Ovary (tissue), 9 donors: Measurements from ENCODE around the gene WDR49. TPM values are rescaled to one million over a fixed set of nuclear protein-coding genes. Genes with fewer than 3 reads are reported as not detected.

Experiments
- DNase-seq, 5 donors: peaks; one replicate each; pipeline ENCODE4 v3.0.0-alpha.2; 2019 to 2020
- H3K27ac ChIP-seq, 2 donors: fragments of 200-600 bp; one replicate each; pipeline versions ENCODE4 v1.5.1 to v1.8.0; 2019 to 2022
- H3K27me3 ChIP-seq: fragments of 200-600 bp; one replicate; pipeline ENCODE4 v1.8.0; 2022
- H3K36me3 ChIP-seq: fragments of 200-600 bp; sonication (generic); one replicate; pipeline ENCODE4 v1.5.1; 2019
- H3K4me1 ChIP-seq: one replicate; pipeline ENCODE4 v1.8.1; 2013; ENCODE audit warnings: mild to moderate bottlenecking, moderate library complexity; ENCODE audit not compliant: insufficient read depth
- H3K4me3 ChIP-seq: fragments of 200-600 bp; sonication (generic); one replicate; pipeline ENCODE4 v1.5.1; 2017
- H3K9me3 ChIP-seq, 2 donors: fragments of 200-600 bp in 1 of 2; sonication (generic) in 1 of 2; one replicate each; pipeline versions ENCODE4 v1.5.1 to v1.8.1; 2013 to 2019; ENCODE audit warnings: mild to moderate bottlenecking in 1 of 2, moderate library complexity in 1 of 2
- EP300 ChIP-seq: sonication (generic); formaldehyde crosslinking; IDR thresholded peaks from one replicate; pipeline ENCODE4 v1.6.1; 2017; ENCODE audit warnings: antibody characterized with exemption
- POLR2A ChIP-seq: fragments of 450-650 bp; IDR thresholded peaks from one replicate; pipeline ENCODE4 v1.6.1; 2017; ENCODE audit warnings: antibody characterized with exemption, mild to moderate bottlenecking, moderate library complexity
- WGBS, 3 donors: extraction: QIAGEN DNeasy Blood & Tissue Kit in 1 of 3; methylation state at CpG; one replicate each; pipeline versions ENCODE4 v1.1.5 to v1.1.7; 2013 to 2017; 5-methylcytosine and 5-hydroxymethylcytosine counted together
- intact Hi-C, 4 donors: fragments of 100-400 bp; cut with DNase I; formaldehyde crosslinking; loops; one replicate each; pipeline versions ENCODE4 v1.11.0 to v1.15.1; 2022 to 2023
- polyA plus RNA-seq, 2 donors: library from polyadenylated mRNA; stranded (reverse); fragments of 200-250 nt in 1 of 2; fragments of 350-450 nt in 1 of 2; fragmentation: Illumina TruSeq in 1 of 2; extraction: RNeasy Lipid Tissue Mini Kit (QIAGEN cat#74804) in 1 of 2; gene quantifications; one replicate each; pipeline ENCODE4 v1.2.3, GENCODE V29; 2013 to 2014
- total RNA-seq, 7 donors: library from RNA; depleted of rRNA in 2 of 7; stranded (reverse); fragments of >200 nt in 2 of 7; fragmentation: NEBNext Ultra II Directional in 3 of 7; extraction: Animal tissue kit (Norgen Biotek cat#: 25700) in 3 of 7; gene quantifications; one replicate each; pipeline versions ENCODE4 v1.1.0 to v1.2.4, GENCODE V29; 2016 to 2023
- TF ChIP-seq, protein P1 (sequence below), 3 donors: fragments of 450-650 bp in 2 of 3; fragments of 200-600 bp in 1 of 3; IDR thresholded peaks; one replicate each; pipeline versions ENCODE4 v1.5.1 to v1.8.0; 2016 to 2022; ENCODE audit warnings: antibody characterized with exemption in 3 of 3, mild to moderate bottlenecking in 1 of 3
- donor health status: DM: no; HTN: no; CAD: no; lungs with moderate emphysema.
- donor health status: DM: no; HTN: no; CAD: no.
- donor health status: Bipolar disorder and iron deficiency.
- donor health status: DM: yes; HTN: yes; CAD: no.
- donor health status: DM: no; HTN: no; CAD: no.
- donor health status: DM: yes; HTN: yes; CAD: no.

The WDR49 gene
- total and polyA plus RNA-seq, 9 donors, result 0.12 to 20.6 (median 1.0) TPM

GRCh38 chr3:167673221-167673620, 19.5 kb upstream of the WDR49 start:
- Histone ChIP-seq H3K9me3 (peaks cover 0 to 4% of the 10 kb centered on the region in 2 donors), H3K27ac (no peak overlapping the region), H3K4me3 (no peak overlapping the region), H3K36me3 (no peaks in the 10 kb centered on the region), H3K4me1 (no peaks in the 10 kb centered on the region), H3K27me3 (no peaks in the 10 kb centered on the region)
- TF ChIP-seq, protein P1, sequence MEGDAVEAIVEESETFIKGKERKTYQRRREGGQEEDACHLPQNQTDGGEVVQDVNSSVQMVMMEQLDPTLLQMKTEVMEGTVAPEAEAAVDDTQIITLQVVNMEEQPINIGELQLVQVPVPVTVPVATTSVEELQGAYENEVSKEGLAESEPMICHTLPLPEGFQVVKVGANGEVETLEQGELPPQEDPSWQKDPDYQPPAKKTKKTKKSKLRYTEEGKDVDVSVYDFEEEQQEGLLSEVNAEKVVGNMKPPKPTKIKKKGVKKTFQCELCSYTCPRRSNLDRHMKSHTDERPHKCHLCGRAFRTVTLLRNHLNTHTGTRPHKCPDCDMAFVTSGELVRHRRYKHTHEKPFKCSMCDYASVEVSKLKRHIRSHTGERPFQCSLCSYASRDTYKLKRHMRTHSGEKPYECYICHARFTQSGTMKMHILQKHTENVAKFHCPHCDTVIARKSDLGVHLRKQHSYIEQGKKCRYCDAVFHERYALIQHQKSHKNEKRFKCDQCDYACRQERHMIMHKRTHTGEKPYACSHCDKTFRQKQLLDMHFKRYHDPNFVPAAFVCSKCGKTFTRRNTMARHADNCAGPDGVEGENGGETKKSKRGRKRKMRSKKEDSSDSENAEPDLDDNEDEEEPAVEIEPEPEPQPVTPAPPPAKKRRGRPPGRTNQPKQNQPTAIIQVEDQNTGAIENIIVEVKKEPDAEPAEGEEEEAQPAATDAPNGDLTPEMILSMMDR (IDR thresholded peaks at IDR 0.05), result no peak
- no peak for TF ChIP-seq POLR2A
- TF ChIP-seq EP300, result no peak
- intact Hi-C loops, result no loop called here
- 92 to 94% (median 94%) methylated on average over 1 of the region's 1 CpG for WGBS, 3 donors
- DNase-seq, result no peak

DNA sequence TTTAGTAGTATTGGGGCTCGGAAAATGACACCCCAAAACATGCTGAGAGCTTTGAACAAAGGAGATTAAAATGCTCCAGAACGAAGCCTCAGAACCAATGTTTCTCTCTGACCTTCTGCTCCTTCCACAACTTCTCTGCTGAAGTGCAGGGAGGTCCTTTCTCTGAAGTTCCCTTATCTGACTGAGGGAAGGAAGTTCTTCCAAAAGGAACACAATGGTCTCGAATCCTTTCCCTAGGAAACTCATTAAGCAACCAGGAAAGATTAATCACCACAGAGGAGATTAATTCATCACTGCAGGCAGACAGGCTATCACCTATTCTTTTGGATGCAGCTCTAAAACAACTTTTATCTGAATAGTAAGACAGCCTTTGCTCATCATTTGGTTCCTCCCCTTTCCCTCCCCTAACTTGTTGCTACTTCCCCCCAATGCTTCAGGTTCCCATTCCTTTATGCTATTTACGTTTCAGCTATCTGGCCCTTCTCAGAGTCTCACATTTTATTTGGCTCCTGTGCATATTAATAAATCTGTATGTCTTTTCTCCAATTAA, 18.2 kb upstream of the WDR49 start:
- WGBS, 3 donors, result 42 to 54% (median 52%) methylated on average over 4 of the region's 4 CpGs
- Histone ChIP-seq H3K9me3 (peaks cover 0 to 4% of the 10 kb centered on the region in 2 donors), H3K4me3 (no peak overlapping the region), H3K4me1 (no peaks in the 10 kb centered on the region), H3K36me3 (no peaks in the 10 kb centered on the region), H3K27me3 (no peaks in the 10 kb centered on the region), H3K27ac (no peak overlapping the region)
- intact Hi-C loops, result no loop called here
- TF ChIP-seq POLR2A (no peak), EP300 (no peak)
- TF ChIP-seq, protein P1 (IDR thresholded peaks at IDR 0.05), result no peak
- no peak for DNase-seq

- intact Hi-C loops, result loop anchor here in 1 of 4 donors (2.0 kb wide), 1 partner anchor 219 kb away; no protein-coding TSS in a partner anchor
- Histone ChIP-seq H3K36me3 (no peaks in the 10 kb centered on the region), H3K9me3 (no peaks in the 10 kb centered on the region), H3K27me3 (no peaks in the 10 kb centered on the region), H3K4me3 (no peak overlapping the region), H3K27ac (no peak overlapping the region), H3K4me1 (no peaks in the 10 kb centered on the region)
- WGBS, 3 donors, result 26 to 63% (median 38%) methylated on average over 1 of the region's 1 CpG
- DNase-seq, result no peak
- TF ChIP-seq POLR2A, result no peak
- TF ChIP-seq EP300, result no peak
- TF ChIP-seq, protein P1 (IDR thresholded peaks at IDR 0.05), result no peak
These were observed 16.0 kb upstream of the WDR49 start for GRCh38 chr3:167669699-167670098.

GRCh38 chr3:167668651-167669050, 14.9 kb upstream of the WDR49 start:
- TF ChIP-seq POLR2A (no peak), EP300 (no peak)
- TF ChIP-seq, protein P1 (IDR thresholded peaks at IDR 0.05), result no peak
- intact Hi-C loops, result loop anchor here in 1 of 4 donors (2.0 kb wide), 1 partner anchor 218 kb away; no protein-coding TSS in a partner anchor

More at GRCh38 chr3:167668651-167669050, 14.9 kb upstream of the WDR49 start:
- no peaks in the 10 kb centered on the region for H3K9me3 ChIP-seq
- no peaks in the 10 kb centered on the region for H3K36me3 ChIP-seq
- no peak overlapping the region for H3K4me3 ChIP-seq
- no peaks in the 10 kb centered on the region for H3K4me1 ChIP-seq
- H3K27ac ChIP-seq, result no peak overlapping the region
- WGBS, 3 donors, result 72 to 91% (median 89%) methylated on average over 1 of the region's 1 CpG
- no peak for DNase-seq
- no peaks in the 10 kb centered on the region for H3K27me3 ChIP-seq
